GM18909 (cell line): ENCODE data around the gene OR51G1.
"Not testable (repeated sequence)": the region's sequence is repeated elsewhere in the genome, so short reads cannot be mapped to it uniquely, and the experiment has no call there.

Experiments
- ATAC-seq: cut with Tn5 transposase; IDR thresholded peaks from one replicate; pipeline ENCODE4 v1.9.1; 2021; ENCODE audit warnings: mild to moderate bottlenecking; ENCODE audit not compliant: unreplicated experiment, poor library complexity

OR51G1 gene, protein sequence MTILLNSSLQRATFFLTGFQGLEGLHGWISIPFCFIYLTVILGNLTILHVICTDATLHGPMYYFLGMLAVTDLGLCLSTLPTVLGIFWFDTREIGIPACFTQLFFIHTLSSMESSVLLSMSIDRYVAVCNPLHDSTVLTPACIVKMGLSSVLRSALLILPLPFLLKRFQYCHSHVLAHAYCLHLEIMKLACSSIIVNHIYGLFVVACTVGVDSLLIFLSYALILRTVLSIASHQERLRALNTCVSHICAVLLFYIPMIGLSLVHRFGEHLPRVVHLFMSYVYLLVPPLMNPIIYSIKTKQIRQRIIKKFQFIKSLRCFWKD

GRCh38 chr11:4924239-4924638, at the start of gene OR51G1:
OR51G1 (minus strand) TSS chr11:4924339; CDS start chr11:4924339, 0 bp downstream.
- ATAC-seq, result no peak

DNA sequence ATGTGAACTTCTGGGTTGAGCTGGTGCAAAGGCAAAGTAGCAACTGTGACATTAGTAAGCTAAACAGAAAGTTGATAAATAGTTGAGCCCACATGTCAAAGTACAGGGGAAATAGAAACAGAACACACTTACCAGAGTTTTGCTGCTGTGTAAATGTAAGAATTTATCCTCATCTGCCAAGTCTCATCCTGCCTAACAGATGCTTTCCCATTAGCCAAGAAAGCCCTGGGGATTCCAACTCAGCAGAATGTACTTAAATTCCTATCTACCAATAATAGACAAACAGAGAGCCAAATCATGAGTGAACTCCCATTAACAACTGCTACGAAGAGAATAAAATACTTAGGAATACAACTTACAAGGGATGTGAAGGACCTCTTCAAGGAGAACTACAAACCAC, 38.7 kb upstream of the OR51G1 start:
- ATAC-seq, result no peak

DNA sequence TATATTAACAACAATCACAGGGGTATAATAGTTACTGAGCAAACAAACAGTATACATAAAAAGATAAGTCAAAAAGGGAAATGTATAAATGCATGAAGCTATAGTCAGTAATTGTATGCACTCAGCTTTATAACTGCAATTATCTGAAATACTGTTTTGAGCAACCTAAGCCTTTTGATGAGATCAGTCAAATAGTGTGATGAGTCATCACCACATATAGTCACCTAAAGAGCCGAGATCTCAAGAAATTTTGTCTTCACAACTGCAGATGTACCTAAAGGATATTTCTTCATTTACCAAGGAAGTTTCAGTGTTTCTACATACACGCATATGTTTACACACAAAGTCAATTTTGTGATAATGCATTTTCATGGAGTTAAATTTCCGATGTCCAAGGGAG, 36.7 kb upstream of the OR51G1 start:
- no peak for ATAC-seq

DNA sequence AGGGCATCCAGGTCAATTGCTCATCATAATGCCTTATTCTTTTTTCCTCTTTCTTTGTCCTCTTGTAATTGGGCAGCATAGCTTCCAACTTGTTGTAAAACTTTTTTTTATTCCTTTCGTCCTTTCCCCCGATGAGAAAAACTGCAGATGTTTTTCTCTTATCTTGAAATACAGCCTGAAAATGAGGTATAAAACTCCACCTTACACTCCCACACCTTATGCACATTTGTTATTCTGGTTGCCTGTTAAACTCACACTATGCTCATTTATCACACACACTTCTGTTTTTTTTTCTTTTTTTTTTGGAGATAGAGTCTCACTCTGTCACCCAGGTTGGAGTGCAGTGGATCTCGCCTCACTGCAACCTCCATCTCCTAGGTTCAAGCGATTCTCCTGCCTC, 33.3 kb upstream of the OR51G1 start:
- no peak for ATAC-seq

DNA sequence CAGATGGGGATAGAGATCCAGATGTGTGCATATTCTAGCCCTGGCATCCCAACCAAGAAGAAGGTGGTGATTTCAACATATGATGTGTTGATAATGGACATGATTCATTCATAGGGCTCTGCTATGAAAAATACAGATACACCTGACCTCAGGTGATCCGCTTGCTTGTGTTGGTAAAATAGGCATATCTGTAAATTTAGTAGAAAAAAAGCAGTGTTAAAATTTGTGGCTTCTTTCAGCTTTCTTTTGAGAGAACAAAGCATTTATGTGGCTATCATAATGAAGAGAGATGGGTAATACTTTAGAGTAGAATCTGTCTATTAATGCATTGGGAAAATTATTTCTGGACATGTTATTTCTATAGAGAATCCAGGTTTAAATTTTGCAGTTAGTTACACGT, 31.5 kb upstream of the OR51G1 start, which contains the start of gene OR51A2:
Gene OR51A2 (minus strand): TSS at position 101 of the 400 bp plus-strand sequence. CDS start 0 bp downstream, at position 101.
- ATAC-seq, result not testable (repeated sequence)

DNA sequence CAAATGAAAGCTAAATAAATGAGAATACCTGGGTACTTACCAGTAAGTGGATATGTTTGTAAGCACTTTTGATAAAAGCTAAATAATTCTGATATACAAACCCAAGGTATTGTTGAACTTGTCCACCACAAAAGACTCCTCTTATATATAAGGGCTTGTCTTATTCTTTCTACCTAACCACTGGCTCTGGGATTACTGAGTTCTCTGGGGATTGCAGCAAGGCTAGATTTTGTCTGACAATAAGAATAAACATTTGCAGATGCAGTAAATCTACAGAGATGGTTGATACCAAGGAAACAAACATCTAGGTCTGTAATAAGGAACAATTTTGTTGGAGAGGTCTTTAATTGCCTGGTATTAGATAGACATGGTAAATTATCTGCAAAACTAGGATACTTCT, 23.4 kb upstream of the OR51G1 start, which contains the start of gene OR51A4:
Gene OR51A4 (minus strand): TSS at position 101 of the 400 bp plus-strand sequence. CDS start 505 bp downstream, outside the sequence.
- no peak for ATAC-seq

GRCh38 chr11:4936745-4937144, 12.6 kb upstream of the OR51G1 start:
- ATAC-seq, result no peak

- no peak for ATAC-seq
These were observed 8.6 kb upstream of the OR51G1 start for GRCh38 chr11:4932751-4933150.

DNA sequence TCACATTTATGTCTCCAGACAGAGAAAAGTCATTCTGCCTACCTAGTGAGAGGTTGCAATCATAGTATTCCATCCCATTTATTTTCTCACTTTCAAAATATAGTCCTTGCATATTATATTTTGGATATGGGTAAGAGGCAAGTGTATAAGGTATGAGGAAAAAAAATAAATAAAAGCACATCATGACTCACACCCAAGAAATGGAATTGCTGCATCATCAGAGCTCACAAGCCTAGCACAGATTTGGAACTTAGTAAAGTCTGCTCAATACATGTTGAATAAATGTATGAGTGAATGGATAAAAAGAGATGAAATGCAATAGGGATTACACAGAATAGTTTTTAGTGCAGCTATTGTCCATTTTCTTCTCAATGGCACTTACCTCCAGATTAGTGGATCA, 2.5 kb upstream of the OR51G1 start:
- ATAC-seq, result no peak

DNA sequence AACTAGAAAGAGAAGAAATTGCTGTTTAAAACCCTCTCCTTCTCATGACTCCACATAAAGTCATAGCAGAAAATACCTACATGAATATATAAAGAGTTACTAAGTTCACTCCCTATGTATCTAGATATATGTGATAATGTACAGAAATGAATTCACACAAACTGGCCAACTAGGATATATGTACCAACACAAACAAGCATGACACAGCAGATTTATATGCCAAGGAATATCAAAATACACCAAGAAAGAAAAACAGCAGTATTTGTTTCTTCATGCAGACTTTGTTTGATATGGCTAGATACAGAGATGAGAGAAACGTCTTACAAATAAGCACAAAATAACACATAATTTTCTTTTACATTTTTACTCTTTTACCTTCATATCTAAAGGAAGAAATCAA, 1.8 kb downstream of the OR51G1 start:
- ATAC-seq, result no peak

DNA sequence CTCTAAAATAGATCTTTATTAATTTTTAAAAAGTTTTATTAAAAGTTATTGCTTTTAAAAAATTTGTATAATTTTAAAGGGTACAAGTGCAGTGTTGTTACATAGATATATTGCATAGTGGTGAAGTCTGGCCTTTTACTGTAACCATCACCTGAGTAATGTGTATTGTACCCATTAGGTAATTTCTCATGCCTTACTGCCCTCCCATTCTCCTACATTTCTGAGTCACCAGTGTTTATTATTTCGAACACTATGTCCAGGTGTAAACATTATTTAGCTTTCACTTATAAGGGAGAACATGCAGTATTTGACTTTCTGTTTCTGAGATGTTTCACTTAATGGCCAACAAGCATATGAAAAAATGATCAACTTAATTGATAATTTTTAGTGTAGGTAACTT, 2.3 kb downstream of the OR51G1 start:
- no peak for ATAC-seq

DNA sequence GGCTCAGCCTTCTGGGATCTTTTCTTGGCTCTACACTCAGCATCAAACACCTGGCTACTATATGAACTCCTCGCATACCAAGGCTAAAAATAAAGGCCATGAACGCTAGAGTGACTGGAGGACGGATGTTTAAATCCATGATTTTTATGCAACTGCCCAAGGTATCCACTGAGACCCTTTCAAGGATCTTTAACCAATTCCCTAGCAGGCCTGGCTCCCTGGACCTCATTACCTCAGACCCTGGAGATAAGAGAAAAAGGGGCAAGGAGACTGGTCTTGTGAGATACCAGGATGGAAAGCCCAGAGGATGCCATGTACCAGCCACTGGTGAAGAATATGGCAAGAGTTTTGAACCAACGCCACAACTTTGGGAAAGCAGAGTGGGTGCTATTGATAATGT, 4.9 kb downstream of the OR51G1 start, which contains the start of gene OR51G2:
Gene OR51G2 (minus strand): TSS at position 101 of the 400 bp plus-strand sequence. CDS start 3,687 bp downstream, outside the sequence.
- no peak for ATAC-seq

- no peak for ATAC-seq
These were observed 7.6 kb downstream of the OR51G1 start for GRCh38 chr11:4916581-4916980.

- no peak for ATAC-seq
These were observed 20.7 kb downstream of the OR51G1 start, which contains the start of gene OR51A7 for GRCh38 chr11:4903484-4903883. OR51A7 (plus strand) TSS chr11:4903783; CDS start chr11:4907370, 3,587 bp downstream.

DNA sequence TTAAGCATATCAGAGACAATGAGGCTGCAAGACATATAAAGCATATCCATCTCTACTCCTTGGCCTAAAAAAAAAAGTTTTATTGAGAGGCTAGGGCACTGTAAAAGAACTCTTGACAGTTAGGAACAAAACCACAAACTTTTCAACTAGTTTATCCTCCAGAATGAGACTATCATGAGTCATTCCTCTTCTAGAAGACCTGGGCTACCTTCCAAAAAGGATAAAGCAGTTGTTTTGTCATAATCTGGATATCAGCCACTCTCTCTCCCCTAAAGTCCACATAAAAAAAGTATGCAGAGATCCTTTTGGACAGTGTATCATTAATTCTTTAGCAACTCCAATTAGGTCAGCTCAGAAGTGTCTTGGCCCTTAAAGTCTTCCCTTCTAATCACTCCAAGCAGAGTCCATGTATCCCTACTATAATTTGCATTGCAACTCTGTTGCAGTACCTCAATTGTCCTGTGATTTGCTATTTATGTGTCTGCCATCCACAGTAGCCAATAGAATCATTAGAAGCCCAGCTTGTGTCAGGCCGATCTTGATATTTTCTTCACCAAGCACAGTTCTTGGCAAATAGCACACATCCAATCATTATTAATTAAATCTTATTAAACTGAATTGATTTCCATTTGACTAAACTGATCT, 32.0 kb downstream of the OR51G1 start:
- no peak for ATAC-seq

GRCh38 chr11:4890279-4890678, 33.9 kb downstream of the OR51G1 start:
- ATAC-seq, result no peak

- no peak for ATAC-seq
These were observed 36.5 kb downstream of the OR51G1 start for GRCh38 chr11:4887591-4887990.

GRCh38 chr11:4886186-4886585, 38.0 kb downstream of the OR51G1 start:
- no peak for ATAC-seq

GRCh38 chr11:4884361-4884760, 39.8 kb downstream of the OR51G1 start:
- ATAC-seq, result no peak

DNA sequence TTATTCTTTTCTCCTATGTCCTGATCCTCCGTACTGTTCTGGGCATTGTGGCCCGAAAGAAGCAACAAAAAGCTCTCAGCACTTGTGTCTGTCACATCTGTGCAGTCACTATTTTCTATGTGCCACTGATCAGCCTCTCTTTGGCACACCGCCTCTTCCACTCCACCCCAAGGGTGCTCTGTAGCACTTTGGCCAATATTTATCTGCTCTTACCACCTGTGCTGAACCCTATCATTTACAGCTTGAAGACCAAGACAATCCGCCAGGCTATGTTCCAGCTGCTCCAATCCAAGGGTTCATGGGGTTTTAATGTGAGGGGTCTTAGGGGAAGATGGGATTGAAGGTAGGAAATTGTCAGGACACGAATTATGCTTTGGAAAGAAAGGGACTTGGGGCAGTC, 41.6 kb downstream of the OR51G1 start:
- no peak for ATAC-seq

GRCh38 chr11:4881860-4882500, 42.2 kb downstream of the OR51G1 start, which contains the start of gene OR51T1:
OR51T1 (plus strand) TSS chr11:4881900; CDS start chr11:4881900, 0 bp downstream.
- no peak for ATAC-seq
